ENCODE measurements around the gene PPM1F. TPM values are rescaled to one million over a fixed set of nuclear protein-coding genes. Genes with fewer than 3 reads are reported as not detected.
"Not testable (repeated sequence)": the region's sequence is repeated elsewhere in the genome, so short reads cannot be mapped to it uniquely, and the experiment has no call there.

PPM1F gene
- total RNA-seq, 1 donor from 2014 or later = 17.5 TPM

DNA sequence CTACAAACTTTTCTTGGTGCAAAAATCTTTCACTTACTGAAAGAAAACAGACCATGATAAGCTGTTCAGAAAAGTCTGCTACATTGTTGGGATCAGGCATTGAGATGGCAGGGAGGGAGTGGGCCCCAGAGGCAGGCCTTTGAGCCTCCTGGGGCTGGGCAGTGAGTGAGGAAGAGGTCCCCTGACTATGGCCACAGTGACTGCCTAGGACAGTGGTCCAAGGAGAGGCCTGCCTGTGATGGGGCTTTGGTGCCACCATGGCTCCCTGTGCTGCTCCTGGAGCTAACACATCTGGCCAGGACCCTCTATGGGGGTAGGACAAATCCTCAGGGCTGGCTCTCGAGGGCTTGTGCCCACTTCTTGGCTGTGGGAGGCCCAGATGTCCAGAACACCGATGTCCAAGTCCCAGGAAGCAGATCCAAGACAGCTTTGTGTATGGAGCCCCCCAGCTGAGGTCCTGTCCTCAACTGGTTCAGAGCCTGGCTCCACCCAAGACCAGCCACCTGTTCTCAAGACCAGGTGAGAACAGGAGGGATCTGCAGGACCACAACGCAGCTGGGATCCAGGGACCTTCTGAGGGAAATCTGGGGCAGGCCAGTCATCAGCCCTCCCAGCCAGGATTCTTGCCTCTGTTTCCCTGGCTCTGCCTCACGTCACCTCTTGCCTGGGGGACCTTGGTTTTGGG is 36.9 kb downstream of the PPM1F start:
- intact Hi-C loops (cut with micrococcal nuclease) = no loop called here
- Histone ChIP-seq H3K27me3 (ENCODE audit: low read depth) (no peaks in the 10 kb centered on the region), H3K27ac (replicated peaks) (no peak overlapping the region), H3K9me3 (replicated peaks) (no peaks in the 10 kb centered on the region), H3K4me1 (peaks cover 12% of the 10 kb centered on the region), H3K4me3 (no peak overlapping the region), H3K36me3 (peaks cover 2% of the 10 kb centered on the region)
- no peak for DNase-seq
- TF ChIP-seq, protein P1, sequence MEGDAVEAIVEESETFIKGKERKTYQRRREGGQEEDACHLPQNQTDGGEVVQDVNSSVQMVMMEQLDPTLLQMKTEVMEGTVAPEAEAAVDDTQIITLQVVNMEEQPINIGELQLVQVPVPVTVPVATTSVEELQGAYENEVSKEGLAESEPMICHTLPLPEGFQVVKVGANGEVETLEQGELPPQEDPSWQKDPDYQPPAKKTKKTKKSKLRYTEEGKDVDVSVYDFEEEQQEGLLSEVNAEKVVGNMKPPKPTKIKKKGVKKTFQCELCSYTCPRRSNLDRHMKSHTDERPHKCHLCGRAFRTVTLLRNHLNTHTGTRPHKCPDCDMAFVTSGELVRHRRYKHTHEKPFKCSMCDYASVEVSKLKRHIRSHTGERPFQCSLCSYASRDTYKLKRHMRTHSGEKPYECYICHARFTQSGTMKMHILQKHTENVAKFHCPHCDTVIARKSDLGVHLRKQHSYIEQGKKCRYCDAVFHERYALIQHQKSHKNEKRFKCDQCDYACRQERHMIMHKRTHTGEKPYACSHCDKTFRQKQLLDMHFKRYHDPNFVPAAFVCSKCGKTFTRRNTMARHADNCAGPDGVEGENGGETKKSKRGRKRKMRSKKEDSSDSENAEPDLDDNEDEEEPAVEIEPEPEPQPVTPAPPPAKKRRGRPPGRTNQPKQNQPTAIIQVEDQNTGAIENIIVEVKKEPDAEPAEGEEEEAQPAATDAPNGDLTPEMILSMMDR (IDR thresholded peaks at IDR 0.05; ENCODE audit: borderline replicate concordance) = no peak

DNA sequence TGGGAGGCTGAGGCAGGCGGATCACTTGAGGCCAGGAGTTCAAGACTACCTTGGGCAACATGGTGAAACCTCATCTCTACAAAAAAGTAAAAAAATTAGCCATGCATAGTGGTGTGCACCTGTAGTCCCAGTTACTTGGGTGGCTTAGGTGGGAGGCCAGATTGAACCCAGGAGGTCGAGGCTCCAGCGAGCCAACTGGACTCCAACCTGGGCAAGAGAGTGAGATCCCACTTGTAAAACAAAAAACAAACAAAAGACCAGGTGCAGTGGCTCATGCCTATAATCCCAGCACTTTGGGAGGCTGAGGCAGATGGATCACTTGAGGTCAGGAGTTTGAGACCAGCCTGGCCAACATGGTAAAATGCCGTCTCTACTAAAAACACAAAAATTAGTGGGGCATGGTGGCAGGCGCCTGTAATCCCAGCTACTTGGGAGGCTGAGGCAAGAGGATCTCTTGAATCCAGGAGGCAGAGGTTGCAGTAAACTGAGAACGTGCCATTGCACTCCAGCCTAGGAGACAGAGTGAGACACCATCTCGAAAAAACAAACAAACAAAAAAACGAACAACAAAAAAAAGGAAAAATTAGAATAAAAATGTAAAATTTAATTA is 38.5 kb downstream of the PPM1F start:
- DNase-seq; H3K4me3 ChIP-seq; H3K27me3 ChIP-seq (ENCODE audit: low read depth); H3K36me3 ChIP-seq; intact Hi-C loops (cut with micrococcal nuclease); H3K27ac ChIP-seq (replicated peaks); H3K9me3 ChIP-seq (replicated peaks): not testable (repeated sequence)
- H3K4me1 ChIP-seq = peaks cover 12% of the 10 kb centered on the region

DNA sequence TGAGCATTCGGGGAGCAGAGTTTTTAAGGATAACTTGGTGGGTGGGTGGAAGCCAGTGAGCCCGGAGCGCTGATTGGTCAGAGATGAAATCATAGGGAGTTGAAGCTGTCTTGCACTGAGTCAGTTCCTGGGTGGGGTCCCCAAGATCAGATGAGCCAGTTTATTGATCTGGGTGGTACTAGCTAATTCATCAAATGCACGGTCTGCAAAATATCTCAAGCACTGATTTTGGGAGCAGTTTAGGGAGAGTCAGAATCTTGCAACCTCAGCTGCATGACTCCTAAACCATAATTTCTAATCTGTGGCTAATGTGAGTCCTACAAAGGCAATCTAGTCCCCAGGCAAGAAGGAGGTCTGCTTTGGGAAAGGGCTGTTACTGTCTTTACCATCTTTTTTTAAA is 42.3 kb downstream of the PPM1F start:
- intact Hi-C loops (cut with micrococcal nuclease); H3K27me3 ChIP-seq (ENCODE audit: low read depth); DNase-seq; H3K27ac ChIP-seq (replicated peaks); H3K4me3 ChIP-seq; H3K36me3 ChIP-seq; H3K9me3 ChIP-seq (replicated peaks); H3K4me1 ChIP-seq: not testable (repeated sequence)

GRCh38 chr22:21909871-21910270 is 42.8 kb downstream of the PPM1F start:
- Histone ChIP-seq H3K9me3 (replicated peaks) (no peaks in the 10 kb centered on the region), H3K27ac (replicated peaks) (no peak overlapping the region), H3K36me3 (no peaks in the 10 kb centered on the region), H3K4me3 (no peak overlapping the region), H3K27me3 (ENCODE audit: low read depth) (no peaks in the 10 kb centered on the region), H3K4me1 (no peaks in the 10 kb centered on the region)
- TF ChIP-seq, protein P1 (IDR thresholded peaks at IDR 0.05; ENCODE audit: borderline replicate concordance) = no peak
- DNase-seq = no peak
- intact Hi-C loops (cut with micrococcal nuclease) = no loop called here

DNA sequence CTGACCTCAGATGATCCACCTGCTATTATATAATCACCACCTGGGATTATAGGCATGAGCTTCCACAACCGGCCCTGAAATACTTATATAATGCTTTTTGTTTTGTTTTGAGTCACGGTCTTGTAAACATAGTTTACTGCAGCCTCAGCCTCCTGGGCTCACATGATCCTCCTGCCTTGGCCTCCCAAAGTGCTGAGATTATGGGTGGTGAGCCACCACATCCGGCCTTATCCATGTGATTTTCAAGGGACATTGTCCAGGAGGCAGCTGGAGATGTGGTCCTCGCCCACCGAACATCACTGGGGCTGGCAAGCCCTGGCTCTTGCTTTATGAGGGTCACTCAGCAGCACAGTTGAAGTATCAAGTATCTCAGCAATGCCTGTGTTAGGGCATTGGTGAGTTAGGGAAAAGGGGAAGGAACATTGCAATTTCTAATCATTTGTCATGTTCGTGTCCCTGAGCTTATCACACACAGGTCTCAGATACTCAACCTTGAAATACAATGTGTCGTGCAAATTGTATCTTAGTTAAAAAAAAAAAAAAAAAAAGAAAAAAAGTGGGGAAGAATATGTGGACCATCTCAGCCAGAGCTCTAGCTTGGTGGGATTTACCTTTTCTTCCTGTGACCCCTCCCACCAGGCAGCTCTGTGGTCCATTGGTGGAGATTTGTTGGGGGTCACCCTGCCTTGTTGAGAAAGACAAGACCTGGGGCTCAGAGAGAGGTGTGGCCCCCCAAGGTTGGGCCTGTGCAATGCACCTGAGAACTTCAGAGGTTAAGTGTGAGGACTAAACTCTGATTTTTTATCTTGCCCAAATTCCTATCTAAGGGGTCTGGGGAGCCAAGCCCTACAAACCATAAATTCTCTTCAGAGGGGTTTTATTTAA is 44.8 kb downstream of the PPM1F start:
- H3K9me3 ChIP-seq (replicated peaks) = no peaks in the 10 kb centered on the region
- H3K4me1 ChIP-seq = no peaks in the 10 kb centered on the region
- no peak overlapping the region for H3K4me3 ChIP-seq
- H3K27ac ChIP-seq (replicated peaks) = no peak overlapping the region
- no peak for DNase-seq
- TF ChIP-seq, protein P1 (IDR thresholded peaks at IDR 0.05; ENCODE audit: borderline replicate concordance) = no peak
- no peaks in the 10 kb centered on the region for H3K36me3 ChIP-seq
- H3K27me3 ChIP-seq (ENCODE audit: low read depth) = no peaks in the 10 kb centered on the region
- intact Hi-C loops (cut with micrococcal nuclease) = no loop called here

GRCh38 chr22:21905234-21905633 is 47.4 kb downstream of the PPM1F start:
- intact Hi-C loops (cut with micrococcal nuclease) = not testable (repeated sequence)

More at GRCh38 chr22:21905234-21905633, 47.4 kb downstream of the PPM1F start:
- not testable (repeated sequence) for DNase-seq; H3K4me3 ChIP-seq; H3K27ac ChIP-seq (replicated peaks); H3K9me3 ChIP-seq (replicated peaks); H3K27me3 ChIP-seq (ENCODE audit: low read depth); H3K36me3 ChIP-seq; H3K4me1 ChIP-seq
